GM18505 (cell line): ENCODE measurements around the gene UTS2B.

Experiments
- ATAC-seq: cut with Tn5 transposase; IDR thresholded peaks from one replicate; pipeline ENCODE4 v1.9.1; 2021; ENCODE audit not compliant: unreplicated experiment
- POLR2A ChIP-seq: IDR thresholded peaks from 4 replicates; pipeline ENCODE4 v1.6.1; 2011; ENCODE audit warnings: borderline replicate concordance; ENCODE audit not compliant: insufficient read depth, insufficient read length; ENCODE audit errors: extremely low read depth

UTS2B gene

DNA sequence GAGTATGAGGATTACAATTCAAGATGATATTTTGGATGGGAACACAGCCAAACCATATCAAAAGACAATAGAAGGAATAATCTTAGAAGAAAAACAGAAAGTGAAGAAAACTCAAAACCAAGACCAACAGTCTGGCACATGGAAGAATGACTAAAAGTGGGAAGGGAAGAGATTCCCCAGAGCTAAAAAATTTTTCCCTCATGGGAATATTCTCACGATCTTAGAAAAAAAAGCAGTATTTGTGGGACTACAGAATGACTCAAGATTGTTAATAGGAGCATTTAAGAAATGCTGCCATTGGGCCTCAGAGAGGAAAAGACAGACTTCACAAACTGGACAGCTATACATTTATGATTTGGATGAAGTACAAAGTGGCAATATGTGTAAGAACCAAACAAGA lies 113.0 kb downstream of the UTS2B start:
- ATAC-seq, result no peak
- no peak for TF ChIP-seq POLR2A
